ENCODE data around the gene BEND5.

Gene BEND5

GRCh38 chr1:48776393-48777218, at the start of gene BEND5:
Gene BEND5, minus strand, starts transcription at chr1:48776891. Its CDS starts 60 bp downstream, at chr1:48776831.
- peak in 1 of 2 donors; percentile 13 for DNase-seq (ENCODE audit: low read depth in 1 of 2, low spot score in 1 of 2)

- no peak for DNase-seq (ENCODE audit: low read depth in 1 of 2, low spot score in 1 of 2)
These were observed 46.5 kb upstream of the BEND5 start for GRCh38 chr1:48823168-48823567.

GRCh38 chr1:48820491-48820890, 43.8 kb upstream of the BEND5 start:
- no peak for DNase-seq (ENCODE audit: low read depth in 1 of 2, low spot score in 1 of 2)

- no peak for DNase-seq (ENCODE audit: low read depth in 1 of 2, low spot score in 1 of 2)
These were observed 40.9 kb upstream of the BEND5 start for GRCh38 chr1:48817505-48818114.

GRCh38 chr1:48810740-48811139, 34.0 kb upstream of the BEND5 start:
- no peak for DNase-seq (ENCODE audit: low read depth in 1 of 2, low spot score in 1 of 2)

GRCh38 chr1:48808496-48808895, 31.8 kb upstream of the BEND5 start:
- no peak for DNase-seq (ENCODE audit: low read depth in 1 of 2, low spot score in 1 of 2)

GRCh38 chr1:48807554-48808260, 31.0 kb upstream of the BEND5 start:
- DNase-seq (ENCODE audit: low read depth in 1 of 2, low spot score in 1 of 2) = no peak

GRCh38 chr1:48803474-48803873, 26.8 kb upstream of the BEND5 start:
- no peak for DNase-seq (ENCODE audit: low read depth in 1 of 2, low spot score in 1 of 2)

- DNase-seq (ENCODE audit: low read depth in 1 of 2, low spot score in 1 of 2) = no peak
These were observed 18.1 kb upstream of the BEND5 start for GRCh38 chr1:48794816-48795215.

- DNase-seq (ENCODE audit: low read depth in 1 of 2, low spot score in 1 of 2) = no peak
These were observed 17.2 kb upstream of the BEND5 start for GRCh38 chr1:48793863-48794262.

- DNase-seq (ENCODE audit: low read depth in 1 of 2, low spot score in 1 of 2) = no peak
These were observed 16.3 kb upstream of the BEND5 start for GRCh38 chr1:48792961-48793360.

GRCh38 chr1:48790397-48790796, 13.7 kb upstream of the BEND5 start:
- DNase-seq (ENCODE audit: low read depth in 1 of 2, low spot score in 1 of 2) = no peak

- no peak for DNase-seq (ENCODE audit: low read depth in 1 of 2, low spot score in 1 of 2)
These were observed 13.2 kb upstream of the BEND5 start for GRCh38 chr1:48789903-48790302.

- no peak for DNase-seq (ENCODE audit: low read depth in 1 of 2, low spot score in 1 of 2)
These were observed 9.2 kb upstream of the BEND5 start for GRCh38 chr1:48785869-48786268.

GRCh38 chr1:48784301-48784700, 7.6 kb upstream of the BEND5 start:
- no peak for DNase-seq (ENCODE audit: low read depth in 1 of 2, low spot score in 1 of 2)

- no peak for DNase-seq (ENCODE audit: low read depth in 1 of 2, low spot score in 1 of 2)
These were observed 666 bp upstream of the BEND5 start for GRCh38 chr1:48777219-48777895.

GRCh38 chr1:48775831-48776392, 779 bp downstream of the BEND5 start:
- DNase-seq (ENCODE audit: low read depth in 1 of 2, low spot score in 1 of 2) = no peak

GRCh38 chr1:48773133-48773532, 3.6 kb downstream of the BEND5 start:
- no peak for DNase-seq (ENCODE audit: low read depth in 1 of 2, low spot score in 1 of 2)

GRCh38 chr1:48772211-48772610, 4.5 kb downstream of the BEND5 start:
- no peak for DNase-seq (ENCODE audit: low read depth in 1 of 2, low spot score in 1 of 2)

- no peak for DNase-seq (ENCODE audit: low read depth in 1 of 2, low spot score in 1 of 2)
These were observed 5.1 kb downstream of the BEND5 start for GRCh38 chr1:48771561-48771960.

- no peak for DNase-seq (ENCODE audit: low read depth in 1 of 2, low spot score in 1 of 2)
These were observed 8.6 kb downstream of the BEND5 start for GRCh38 chr1:48767975-48768510.
